GM12892 (cell line): ENCODE data around the gene IL4R.

Experiments used
- POLR2A ChIP-seq: IDR thresholded peaks from 2 replicates; pipeline ENCODE4 v1.6.1; 2011; ENCODE audit warnings: low read depth, low read length, control low read depth
- POLR2AphosphoS5 ChIP-seq: IDR thresholded peaks from 2 replicates; pipeline ENCODE4 v1.6.1; 2011; ENCODE audit warnings: low read depth, low read length, control low read depth
- TAF1 ChIP-seq: IDR thresholded peaks from 2 replicates; pipeline ENCODE4 v1.6.1; 2011; ENCODE audit warnings: low read depth, mild to moderate bottlenecking, control low read depth, low read length, borderline replicate concordance

DNA sequence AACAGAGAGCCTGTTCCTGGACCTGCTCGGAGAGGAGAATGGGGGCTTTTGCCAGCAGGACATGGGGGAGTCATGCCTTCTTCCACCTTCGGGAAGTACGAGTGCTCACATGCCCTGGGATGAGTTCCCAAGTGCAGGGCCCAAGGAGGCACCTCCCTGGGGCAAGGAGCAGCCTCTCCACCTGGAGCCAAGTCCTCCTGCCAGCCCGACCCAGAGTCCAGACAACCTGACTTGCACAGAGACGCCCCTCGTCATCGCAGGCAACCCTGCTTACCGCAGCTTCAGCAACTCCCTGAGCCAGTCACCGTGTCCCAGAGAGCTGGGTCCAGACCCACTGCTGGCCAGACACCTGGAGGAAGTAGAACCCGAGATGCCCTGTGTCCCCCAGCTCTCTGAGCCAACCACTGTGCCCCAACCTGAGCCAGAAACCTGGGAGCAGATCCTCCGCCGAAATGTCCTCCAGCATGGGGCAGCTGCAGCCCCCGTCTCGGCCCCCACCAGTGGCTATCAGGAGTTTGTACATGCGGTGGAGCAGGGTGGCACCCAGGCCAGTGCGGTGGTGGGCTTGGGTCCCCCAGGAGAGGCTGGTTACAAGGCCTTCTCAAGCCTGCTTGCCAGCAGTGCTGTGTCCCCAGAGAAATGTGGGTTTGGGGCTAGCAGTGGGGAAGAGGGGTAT, 48.9 kb downstream of the IL4R start:
- TF ChIP-seq POLR2A (no peak), POLR2AphosphoS5 (no peak), TAF1 (no peak)
